Choroid plexus epithelial cell (primary cell): ENCODE results near the gene SAFB2.

Experiments
- DNase-seq: peaks from one replicate; pipeline ENCODE4 v3.0.0-alpha.2; 2010; ENCODE audit warnings: low read depth
- H3K4me3 ChIP-seq: 2 replicates; pipeline ENCODE4 v1.5.1; 2011; ENCODE audit warnings: low read depth, mild to moderate bottlenecking, control low read depth, low read length, moderate library complexity
- CTCF ChIP-seq: conservative IDR thresholded peaks from 2 replicates; pipeline ENCODE4 v1.5.1; 2011; ENCODE audit warnings: low read depth, mild to moderate bottlenecking, control low read depth, inconsistent platforms, low read length, moderate library complexity

The SAFB2 gene

GRCh38 chr19:5575590-5575989, 47.0 kb downstream of the SAFB2 start:
- no peak for DNase-seq
- no peak for TF ChIP-seq CTCF
- H3K4me3 ChIP-seq: no peak overlapping the region

- no peak overlapping the region for H3K4me3 ChIP-seq
- no peak for DNase-seq
- no peak for TF ChIP-seq CTCF
Measured at GRCh38 chr19:5572556-5573286, 49.9 kb downstream of the SAFB2 start.

- no peak for TF ChIP-seq CTCF
- no peak for DNase-seq
- H3K4me3 ChIP-seq: no peak overlapping the region
Measured at GRCh38 chr19:5571777-5572176, 50.8 kb downstream of the SAFB2 start.

- DNase-seq: no peak
- no peak overlapping the region for H3K4me3 ChIP-seq
- TF ChIP-seq CTCF: no peak
Measured at GRCh38 chr19:5567970-5568407, 54.6 kb downstream of the SAFB2 start.

- H3K4me3 ChIP-seq: no peak within 1 kb of the TSS
- TF ChIP-seq CTCF: no peak
- DNase-seq: no peak
Measured at GRCh38 chr19:5567360-5567969, 55.1 kb downstream of the SAFB2 start, which contains the start of gene TINCR. TINCR (minus strand) TSS chr19:5567953.

- no peak for TF ChIP-seq CTCF
- DNase-seq: no peak
- no peak overlapping the region for H3K4me3 ChIP-seq
Measured at GRCh38 chr19:5564930-5565329, 57.6 kb downstream of the SAFB2 start.
